NCI-H1694 treated with DMSO at 0.1 percent for 48 hours (cell line): ENCODE data around the gene GGA2.
"Not testable (repeated sequence)": the region's sequence is repeated elsewhere in the genome, so short reads cannot be mapped to it uniquely, and the experiment has no call there.

Experiments used
- DNase-seq: peaks from one replicate; lab custom pipeline; 2025; lab: John Stamatoyannopoulos, UW

Gene GGA2

DNA sequence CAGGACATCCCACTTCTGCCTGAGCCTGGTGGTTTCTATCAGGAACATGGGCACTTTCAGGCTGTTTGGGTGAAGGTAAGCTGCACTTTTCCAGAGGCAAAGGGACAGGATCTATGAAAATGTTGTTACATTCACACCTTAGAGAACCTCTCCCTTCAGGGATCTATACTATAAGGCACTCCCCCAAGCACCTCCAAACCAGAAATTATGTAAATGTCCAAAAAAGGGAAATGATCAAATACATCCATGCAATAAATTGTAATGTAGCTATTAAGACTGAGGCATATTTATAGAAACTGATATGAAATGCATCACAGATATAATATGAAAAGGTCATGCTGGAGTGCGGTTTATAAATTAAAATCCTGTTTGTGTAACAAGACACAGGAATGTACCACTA lies 34.0 kb downstream of the GGA2 start:
- no peak for DNase-seq

- no peak for DNase-seq
Measured at GRCh38 chr16:23469814-23470213, 40.5 kb downstream of the GGA2 start.

GRCh38 chr16:23466162-23466885 lies 44.0 kb downstream of the GGA2 start:
- DNase-seq: no peak

GRCh38 chr16:23465179-23465578 lies 45.1 kb downstream of the GGA2 start:
- DNase-seq: no peak

- DNase-seq: no peak
Measured at GRCh38 chr16:23464196-23464595, 46.1 kb downstream of the GGA2 start.

DNA sequence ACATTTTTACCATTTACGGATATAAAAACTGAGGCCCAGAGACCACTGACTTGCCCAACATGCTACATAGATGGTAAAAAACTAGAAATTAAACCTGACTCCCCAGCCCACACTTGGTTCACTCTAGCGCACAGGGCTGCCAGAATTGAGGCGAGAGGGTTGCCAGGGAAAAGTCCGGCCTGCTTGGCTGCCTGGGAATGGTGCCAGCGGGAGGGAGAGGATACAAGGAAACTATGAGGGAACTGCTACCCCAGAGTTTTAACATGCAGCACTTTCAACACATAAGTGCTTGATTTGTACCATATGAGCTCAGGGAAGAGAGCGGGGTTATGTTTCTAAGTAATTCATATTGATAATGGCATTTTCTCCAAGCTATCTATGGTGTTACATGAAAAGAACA lies 47.3 kb downstream of the GGA2 start:
- DNase-seq: not testable (repeated sequence)

GRCh38 chr16:23453338-23454052 lies 56.8 kb downstream of the GGA2 start:
- DNase-seq: no peak

DNA sequence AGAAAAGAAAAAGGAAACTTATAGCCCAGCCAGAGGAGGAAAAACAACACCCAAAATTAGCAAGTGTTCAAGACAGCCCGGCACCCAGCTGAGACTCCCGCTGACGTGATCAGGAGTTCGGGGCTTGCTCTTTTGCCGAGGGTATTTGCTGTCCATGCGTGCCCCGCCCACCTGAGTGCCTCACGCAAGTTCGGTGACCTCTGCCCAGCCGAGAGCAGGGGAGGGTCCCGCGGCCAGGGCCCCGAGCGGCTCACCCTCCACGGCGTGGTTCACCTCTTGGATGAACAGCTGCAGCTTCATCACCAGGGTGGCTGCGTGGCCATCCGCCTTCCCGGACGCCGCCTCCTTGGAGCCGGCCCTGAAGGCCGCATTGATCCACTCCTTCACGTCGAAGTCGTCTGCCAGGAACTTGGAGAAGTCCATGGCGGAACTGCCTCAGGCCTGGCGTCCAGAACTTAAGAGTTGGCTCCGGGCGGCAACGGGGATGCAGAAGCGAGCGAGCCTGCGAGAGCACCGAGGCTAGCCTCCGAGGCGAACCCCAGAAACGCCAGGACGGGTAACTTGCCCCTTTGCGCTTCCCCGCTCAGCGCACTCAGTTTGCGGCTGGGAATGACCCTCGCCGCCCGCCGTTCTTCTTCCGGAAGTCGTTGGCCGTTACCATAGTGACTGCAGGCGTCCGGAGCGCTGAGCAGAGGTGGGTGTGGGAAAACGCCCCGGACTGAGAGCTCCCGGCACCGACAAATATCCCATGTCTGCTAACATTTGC lies 57.5 kb downstream of the GGA2 start, which contains the start of gene COG7:
COG7 (minus strand) TSS at position 618 of the 766 bp plus-strand sequence; CDS start at position 423, 195 bp downstream.
- DNase-seq: peak; percentile 39

DNA sequence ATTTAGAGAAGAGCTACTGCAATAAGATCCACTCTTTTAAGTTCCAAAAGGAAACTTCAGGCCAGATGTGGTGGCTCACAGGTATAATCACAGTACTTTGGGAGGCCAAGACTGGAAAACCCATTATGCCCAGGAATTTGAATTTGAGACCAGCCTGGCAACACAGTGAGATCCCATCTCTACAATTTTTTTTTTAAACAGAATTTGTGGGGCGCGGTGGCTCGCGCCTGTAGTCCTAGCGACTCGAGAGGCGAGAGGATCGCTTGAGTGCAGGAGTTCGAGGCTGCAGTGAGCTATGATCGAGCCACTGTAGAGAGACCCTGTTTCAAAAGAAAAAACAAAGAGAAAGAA lies 58.1 kb downstream of the GGA2 start:
- DNase-seq: no peak

GRCh38 chr16:23448392-23448791 lies 61.9 kb downstream of the GGA2 start:
- no peak for DNase-seq

- not testable (repeated sequence) for DNase-seq
Measured at GRCh38 chr16:23437542-23437941, 72.8 kb downstream of the GGA2 start.

GRCh38 chr16:23436951-23437350 lies 73.3 kb downstream of the GGA2 start:
- no peak for DNase-seq

- DNase-seq: peak; percentile 79
Measured at GRCh38 chr16:23435500-23435899, 74.8 kb downstream of the GGA2 start.

DNA sequence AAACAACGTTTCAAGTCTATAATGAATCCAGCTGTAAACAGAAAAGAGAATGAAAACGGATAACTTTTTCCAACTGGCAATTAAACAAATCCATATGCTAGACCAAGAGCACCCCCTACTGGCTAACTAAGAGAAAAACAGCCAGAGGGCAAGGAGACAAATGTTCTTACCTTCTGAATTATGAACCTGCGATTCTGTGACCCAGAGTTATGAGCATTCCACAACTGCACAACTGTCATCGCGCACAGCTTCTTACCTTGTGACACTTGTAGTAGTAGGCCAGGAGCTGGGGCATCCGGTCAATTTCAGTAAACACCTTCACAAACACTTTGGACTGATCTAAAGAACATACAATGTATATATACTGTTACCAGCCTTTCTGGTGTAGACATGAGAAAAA lies 75.9 kb downstream of the GGA2 start:
- DNase-seq: peak; percentile 85

DNA sequence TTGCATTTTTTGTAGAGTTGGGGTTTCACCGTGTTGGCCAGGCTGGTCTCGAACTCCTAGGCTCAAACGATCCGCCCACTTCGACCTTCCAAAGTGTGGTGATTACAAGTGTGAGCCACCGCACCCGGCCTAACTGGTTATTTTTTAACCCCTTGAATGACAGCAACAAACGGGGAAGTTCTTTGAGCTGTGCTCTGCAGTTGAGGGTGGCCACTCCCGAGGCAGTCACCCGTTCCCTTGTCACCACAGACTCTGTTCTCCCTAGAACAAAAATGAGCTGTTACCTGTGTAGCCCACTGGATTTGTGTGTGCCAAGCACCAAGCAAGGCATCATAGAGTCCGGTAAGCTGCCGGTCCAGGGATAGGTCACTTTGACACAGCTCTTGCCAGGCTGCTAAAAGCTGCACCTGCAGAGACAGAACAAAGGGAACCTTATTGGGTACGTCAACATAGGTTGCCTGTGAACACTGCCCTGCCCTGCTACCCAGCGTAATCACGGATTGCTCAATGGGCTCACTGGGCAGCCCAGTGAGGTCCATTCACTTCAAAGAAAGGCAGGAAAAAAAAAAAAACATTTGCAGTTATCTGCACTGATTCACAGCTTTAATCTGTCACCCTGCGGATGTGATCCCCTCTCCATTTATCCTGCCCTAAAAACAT lies 76.9 kb downstream of the GGA2 start:
- no peak for DNase-seq

DNA sequence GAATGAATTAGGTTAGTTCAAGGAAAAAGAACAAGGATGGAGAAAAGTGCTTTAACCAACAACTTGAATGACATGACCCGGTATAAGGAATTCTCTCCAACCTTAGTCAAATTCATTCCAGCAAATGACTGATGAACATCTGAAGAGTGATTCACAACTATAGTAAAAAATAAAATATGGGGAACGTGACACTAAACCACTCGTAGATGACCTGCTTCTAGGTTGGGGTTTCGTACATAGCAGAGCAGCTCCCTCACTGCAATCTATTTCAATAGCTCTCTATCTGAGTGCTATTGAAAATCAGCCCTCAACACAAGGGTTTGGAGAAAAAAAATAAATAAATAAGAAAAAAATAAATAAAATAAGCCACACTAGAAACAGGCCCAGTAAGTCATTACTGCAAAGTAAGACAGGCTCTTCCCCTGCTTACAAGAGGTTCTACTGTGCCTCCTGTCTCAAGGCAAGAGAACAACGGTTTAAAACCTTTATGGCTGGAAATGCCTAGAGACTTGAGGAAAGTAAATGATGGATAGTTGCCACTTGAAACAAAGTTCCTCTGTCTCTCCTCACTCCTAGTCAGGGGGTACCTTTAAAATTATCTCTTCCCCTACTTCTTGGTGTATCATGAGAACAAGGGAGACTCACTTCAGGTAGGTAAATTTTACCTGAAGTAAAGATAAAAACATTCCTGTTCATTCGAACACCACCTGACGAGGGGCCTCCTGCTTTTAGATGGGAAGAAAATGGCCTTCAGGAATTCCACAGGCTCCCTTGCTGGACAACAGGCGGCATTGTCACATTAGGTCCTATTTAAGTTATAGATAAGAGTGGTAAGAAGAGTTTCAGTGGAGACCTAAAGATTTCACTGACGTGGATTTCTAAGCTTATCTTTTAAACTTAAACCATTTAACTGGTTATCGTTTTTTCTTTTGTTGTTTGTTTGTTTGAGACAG lies 77.8 kb downstream of the GGA2 start:
- no peak for DNase-seq

GRCh38 chr16:23428351-23428750 lies 81.9 kb downstream of the GGA2 start:
- no peak for DNase-seq

- peak; percentile 33 for DNase-seq
Measured at GRCh38 chr16:23424292-23424958, 85.9 kb downstream of the GGA2 start.

DNA sequence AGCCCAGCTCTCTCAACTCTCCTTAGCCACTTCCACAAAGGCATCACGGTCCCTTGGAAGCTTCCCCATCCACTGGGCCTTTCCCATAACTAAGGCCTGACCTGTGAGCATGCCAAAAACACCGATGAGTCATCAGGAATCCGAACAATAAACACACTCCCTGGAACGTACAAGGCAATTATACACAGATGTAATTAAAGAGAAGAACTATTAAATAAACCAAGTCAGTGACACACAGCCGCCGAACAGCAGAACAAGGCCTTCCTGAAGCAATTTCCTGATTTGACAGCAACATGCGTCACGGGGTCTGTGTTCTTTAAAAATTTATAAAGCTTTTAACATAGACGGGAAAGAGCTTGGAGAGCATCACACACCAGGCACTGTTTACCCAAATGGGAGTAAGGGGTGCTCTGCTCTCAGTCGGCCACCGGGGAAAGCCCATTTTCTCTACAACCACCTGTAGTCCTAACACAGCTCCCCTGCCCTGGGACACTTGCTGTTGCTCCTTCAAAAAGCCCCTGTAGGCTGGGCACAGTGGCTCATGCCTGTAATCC lies 86.7 kb downstream of the GGA2 start:
- peak; percentile 40 for DNase-seq

DNA sequence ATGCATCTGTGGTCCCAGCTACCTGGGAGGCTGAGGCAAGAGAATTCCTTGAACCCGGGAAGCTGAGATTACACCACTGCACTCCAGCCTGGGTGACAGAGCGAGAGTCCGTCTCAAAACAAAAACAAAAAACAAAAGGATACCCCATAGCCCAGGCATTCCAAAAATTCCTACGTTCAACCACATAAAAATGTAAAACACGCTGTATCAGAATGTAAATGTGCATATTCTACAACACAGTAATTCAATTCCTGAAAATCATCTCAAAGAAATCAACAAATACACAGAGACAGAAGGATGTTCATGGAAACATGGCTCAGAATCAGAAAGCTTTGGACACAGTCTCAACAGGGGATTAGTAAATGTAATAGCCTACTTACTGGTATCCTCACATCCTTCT lies 90.3 kb downstream of the GGA2 start:
- no peak for DNase-seq
